Liver (tissue), 3 donors: ENCODE data around the gene PAPPA.

Experiments
- EGR1 ChIP-seq, 2 donors: IDR thresholded peaks; 2 replicates each; pipeline ENCODE4 v1.6.1; 2016 to 2018; ENCODE audit warnings: antibody characterized with exemption in 2 of 2, low read depth in 2 of 2
- FOXA1 ChIP-seq: IDR thresholded peaks from 2 replicates; pipeline ENCODE4 v1.6.1; 2016; ENCODE audit warnings: antibody characterized with exemption
- GABPA ChIP-seq, 2 donors: IDR thresholded peaks in 1 of 2; conservative IDR thresholded peaks in 1 of 2; 2 replicates each; pipeline ENCODE4 v1.6.1; 2016; ENCODE audit warnings: antibody characterized with exemption in 2 of 2, mild to moderate bottlenecking in 1 of 2, moderate library complexity in 1 of 2
- JUND ChIP-seq, 2 donors: IDR thresholded peaks; 2 replicates each; pipeline ENCODE4 v1.6.1; 2016; ENCODE audit warnings: antibody characterized with exemption in 2 of 2
- NR2F2 ChIP-seq: IDR thresholded peaks from 2 replicates; pipeline ENCODE4 v1.6.1; 2016; ENCODE audit warnings: antibody characterized with exemption
- RAD21 ChIP-seq, 2 donors: IDR thresholded peaks; 2 replicates each; pipeline ENCODE4 v1.6.1; 2016; ENCODE audit warnings: antibody characterized with exemption in 2 of 2, mild to moderate bottlenecking in 2 of 2
- SP1 ChIP-seq: IDR thresholded peaks from 2 replicates; pipeline ENCODE4 v1.6.1; 2018; ENCODE audit warnings: antibody characterized with exemption, mild to moderate bottlenecking
- YY1 ChIP-seq: IDR thresholded peaks from 2 replicates; pipeline ENCODE4 v1.6.1; 2016; ENCODE audit warnings: antibody characterized with exemption, mild to moderate bottlenecking
- TF ChIP-seq, protein P1 (sequence below): fragments of 150-350 bp; IDR thresholded peaks from 2 replicates; pipeline ENCODE4 v1.5.1; 2017; ENCODE audit warnings: improper control_type of control experiment, low read depth, low read length; ENCODE audit not compliant: missing input control
- TF ChIP-seq, protein P2 (sequence below): IDR thresholded peaks from 2 replicates; pipeline ENCODE4 v1.6.1; 2016; ENCODE audit warnings: antibody characterized with exemption
- TF ChIP-seq, protein P3 (sequence below): IDR thresholded peaks from 2 replicates; pipeline ENCODE4 v1.6.1; 2016; ENCODE audit warnings: antibody characterized with exemption
- TF ChIP-seq, protein P4 (sequence below): IDR thresholded peaks from 2 replicates; pipeline ENCODE4 v1.6.1; 2016; ENCODE audit warnings: antibody characterized with exemption
- TF ChIP-seq, protein P5 (sequence below): IDR thresholded peaks from 2 replicates; pipeline ENCODE4 v1.6.1; 2016; ENCODE audit warnings: antibody characterized with exemption, mild to moderate bottlenecking
- donor health status: healthy.
- donor health status: healthy.

DNA sequence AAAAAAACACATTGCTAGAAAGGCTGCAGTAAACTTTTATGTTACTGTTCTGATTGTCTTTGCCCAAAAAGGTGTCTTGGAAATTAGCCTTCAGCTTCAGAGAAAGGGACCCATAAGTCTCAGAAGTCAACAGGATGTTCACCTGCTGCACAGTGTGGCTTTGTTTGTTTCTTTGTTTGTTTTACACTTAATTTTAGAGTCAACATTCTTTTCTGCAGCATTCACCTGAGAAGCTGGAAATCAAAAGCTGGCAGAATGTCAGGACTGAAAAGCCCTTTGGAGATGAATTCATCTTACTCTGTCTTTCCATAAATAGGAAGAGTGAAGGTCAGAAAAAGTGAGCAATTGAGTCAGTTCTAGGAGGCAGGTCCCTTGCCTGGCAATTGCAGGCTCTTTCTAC, 170.0 kb downstream of the PAPPA start:
- TF ChIP-seq, protein P1, sequence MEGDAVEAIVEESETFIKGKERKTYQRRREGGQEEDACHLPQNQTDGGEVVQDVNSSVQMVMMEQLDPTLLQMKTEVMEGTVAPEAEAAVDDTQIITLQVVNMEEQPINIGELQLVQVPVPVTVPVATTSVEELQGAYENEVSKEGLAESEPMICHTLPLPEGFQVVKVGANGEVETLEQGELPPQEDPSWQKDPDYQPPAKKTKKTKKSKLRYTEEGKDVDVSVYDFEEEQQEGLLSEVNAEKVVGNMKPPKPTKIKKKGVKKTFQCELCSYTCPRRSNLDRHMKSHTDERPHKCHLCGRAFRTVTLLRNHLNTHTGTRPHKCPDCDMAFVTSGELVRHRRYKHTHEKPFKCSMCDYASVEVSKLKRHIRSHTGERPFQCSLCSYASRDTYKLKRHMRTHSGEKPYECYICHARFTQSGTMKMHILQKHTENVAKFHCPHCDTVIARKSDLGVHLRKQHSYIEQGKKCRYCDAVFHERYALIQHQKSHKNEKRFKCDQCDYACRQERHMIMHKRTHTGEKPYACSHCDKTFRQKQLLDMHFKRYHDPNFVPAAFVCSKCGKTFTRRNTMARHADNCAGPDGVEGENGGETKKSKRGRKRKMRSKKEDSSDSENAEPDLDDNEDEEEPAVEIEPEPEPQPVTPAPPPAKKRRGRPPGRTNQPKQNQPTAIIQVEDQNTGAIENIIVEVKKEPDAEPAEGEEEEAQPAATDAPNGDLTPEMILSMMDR, result no peak
- TF ChIP-seq NR2F2 (no peak), FOXA1 (no peak), EGR1 (IDR thresholded peaks at IDR 0.05; ENCODE audit: low read depth in 2 of 2) (no peak), JUND (IDR thresholded peaks at IDR 0.05) (no peak), YY1 (no peak), GABPA (IDR thresholded peaks at IDR 0.05 in 1 of 2, conservative IDR thresholded peaks at IDR 0.05 in 1 of 2) (no peak), RAD21 (IDR thresholded peaks at IDR 0.05) (no peak), SP1 (no peak)
- TF ChIP-seq, protein P2, sequence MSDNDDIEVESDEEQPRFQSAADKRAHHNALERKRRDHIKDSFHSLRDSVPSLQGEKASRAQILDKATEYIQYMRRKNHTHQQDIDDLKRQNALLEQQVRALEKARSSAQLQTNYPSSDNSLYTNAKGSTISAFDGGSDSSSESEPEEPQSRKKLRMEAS, result no peak
- TF ChIP-seq, protein P3, sequence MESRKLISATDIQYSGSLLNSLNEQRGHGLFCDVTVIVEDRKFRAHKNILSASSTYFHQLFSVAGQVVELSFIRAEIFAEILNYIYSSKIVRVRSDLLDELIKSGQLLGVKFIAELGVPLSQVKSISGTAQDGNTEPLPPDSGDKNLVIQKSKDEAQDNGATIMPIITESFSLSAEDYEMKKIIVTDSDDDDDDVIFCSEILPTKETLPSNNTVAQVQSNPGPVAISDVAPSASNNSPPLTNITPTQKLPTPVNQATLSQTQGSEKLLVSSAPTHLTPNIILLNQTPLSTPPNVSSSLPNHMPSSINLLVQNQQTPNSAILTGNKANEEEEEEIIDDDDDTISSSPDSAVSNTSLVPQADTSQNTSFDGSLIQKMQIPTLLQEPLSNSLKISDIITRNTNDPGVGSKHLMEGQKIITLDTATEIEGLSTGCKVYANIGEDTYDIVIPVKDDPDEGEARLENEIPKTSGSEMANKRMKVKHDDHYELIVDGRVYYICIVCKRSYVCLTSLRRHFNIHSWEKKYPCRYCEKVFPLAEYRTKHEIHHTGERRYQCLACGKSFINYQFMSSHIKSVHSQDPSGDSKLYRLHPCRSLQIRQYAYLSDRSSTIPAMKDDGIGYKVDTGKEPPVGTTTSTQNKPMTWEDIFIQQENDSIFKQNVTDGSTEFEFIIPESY, result no peak
- TF ChIP-seq, protein P4, sequence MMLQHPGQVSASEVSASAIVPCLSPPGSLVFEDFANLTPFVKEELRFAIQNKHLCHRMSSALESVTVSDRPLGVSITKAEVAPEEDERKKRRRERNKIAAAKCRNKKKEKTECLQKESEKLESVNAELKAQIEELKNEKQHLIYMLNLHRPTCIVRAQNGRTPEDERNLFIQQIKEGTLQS, result no peak
- TF ChIP-seq, protein P5, sequence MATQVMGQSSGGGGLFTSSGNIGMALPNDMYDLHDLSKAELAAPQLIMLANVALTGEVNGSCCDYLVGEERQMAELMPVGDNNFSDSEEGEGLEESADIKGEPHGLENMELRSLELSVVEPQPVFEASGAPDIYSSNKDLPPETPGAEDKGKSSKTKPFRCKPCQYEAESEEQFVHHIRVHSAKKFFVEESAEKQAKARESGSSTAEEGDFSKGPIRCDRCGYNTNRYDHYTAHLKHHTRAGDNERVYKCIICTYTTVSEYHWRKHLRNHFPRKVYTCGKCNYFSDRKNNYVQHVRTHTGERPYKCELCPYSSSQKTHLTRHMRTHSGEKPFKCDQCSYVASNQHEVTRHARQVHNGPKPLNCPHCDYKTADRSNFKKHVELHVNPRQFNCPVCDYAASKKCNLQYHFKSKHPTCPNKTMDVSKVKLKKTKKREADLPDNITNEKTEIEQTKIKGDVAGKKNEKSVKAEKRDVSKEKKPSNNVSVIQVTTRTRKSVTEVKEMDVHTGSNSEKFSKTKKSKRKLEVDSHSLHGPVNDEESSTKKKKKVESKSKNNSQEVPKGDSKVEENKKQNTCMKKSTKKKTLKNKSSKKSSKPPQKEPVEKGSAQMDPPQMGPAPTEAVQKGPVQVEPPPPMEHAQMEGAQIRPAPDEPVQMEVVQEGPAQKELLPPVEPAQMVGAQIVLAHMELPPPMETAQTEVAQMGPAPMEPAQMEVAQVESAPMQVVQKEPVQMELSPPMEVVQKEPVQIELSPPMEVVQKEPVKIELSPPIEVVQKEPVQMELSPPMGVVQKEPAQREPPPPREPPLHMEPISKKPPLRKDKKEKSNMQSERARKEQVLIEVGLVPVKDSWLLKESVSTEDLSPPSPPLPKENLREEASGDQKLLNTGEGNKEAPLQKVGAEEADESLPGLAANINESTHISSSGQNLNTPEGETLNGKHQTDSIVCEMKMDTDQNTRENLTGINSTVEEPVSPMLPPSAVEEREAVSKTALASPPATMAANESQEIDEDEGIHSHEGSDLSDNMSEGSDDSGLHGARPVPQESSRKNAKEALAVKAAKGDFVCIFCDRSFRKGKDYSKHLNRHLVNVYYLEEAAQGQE, result no peak
